GM12891 (cell line): Measurements from ENCODE around the gene GNB1L.

ENCODE experiments used
- DNase-seq: peaks from one replicate; pipeline ENCODE4 v3.0.0; 2011; ENCODE audit warnings: low spot score; ENCODE audit not compliant: insufficient read length
- FAIRE-seq: peaks from 2 replicates; lab custom pipeline; 2011; peaks lifted over from hg19 to GRCh38; lab: Jason Lieb, UNC
- PAX5 ChIP-seq: IDR thresholded peaks from 2 replicates; pipeline ENCODE4 v1.6.1; 2011; ENCODE audit warnings: low read length, moderate library complexity, mild to moderate bottlenecking; ENCODE audit not compliant: insufficient read depth, severe bottlenecking
- POLR2A ChIP-seq: IDR thresholded peaks from 2 replicates; pipeline ENCODE4 v1.6.1; 2011; ENCODE audit warnings: low read depth, low read length, control low read depth
- POLR2AphosphoS5 ChIP-seq: IDR thresholded peaks from 2 replicates; pipeline ENCODE4 v1.6.1; 2011; ENCODE audit warnings: low read depth, low read length, control low read depth
- POU2F2 ChIP-seq: IDR thresholded peaks from 2 replicates; pipeline ENCODE4 v1.6.1; 2011; ENCODE audit warnings: low read depth, mild to moderate bottlenecking, control low read depth, low read length, moderate library complexity
- SPI1 ChIP-seq: IDR thresholded peaks from 2 replicates; pipeline ENCODE4 v1.6.1; 2011; ENCODE audit warnings: low read depth, low read length, control low read depth
- TAF1 ChIP-seq: IDR thresholded peaks from 2 replicates; pipeline ENCODE4 v1.6.1; 2011; ENCODE audit warnings: low read depth, low read length, control low read depth

GNB1L gene

DNA sequence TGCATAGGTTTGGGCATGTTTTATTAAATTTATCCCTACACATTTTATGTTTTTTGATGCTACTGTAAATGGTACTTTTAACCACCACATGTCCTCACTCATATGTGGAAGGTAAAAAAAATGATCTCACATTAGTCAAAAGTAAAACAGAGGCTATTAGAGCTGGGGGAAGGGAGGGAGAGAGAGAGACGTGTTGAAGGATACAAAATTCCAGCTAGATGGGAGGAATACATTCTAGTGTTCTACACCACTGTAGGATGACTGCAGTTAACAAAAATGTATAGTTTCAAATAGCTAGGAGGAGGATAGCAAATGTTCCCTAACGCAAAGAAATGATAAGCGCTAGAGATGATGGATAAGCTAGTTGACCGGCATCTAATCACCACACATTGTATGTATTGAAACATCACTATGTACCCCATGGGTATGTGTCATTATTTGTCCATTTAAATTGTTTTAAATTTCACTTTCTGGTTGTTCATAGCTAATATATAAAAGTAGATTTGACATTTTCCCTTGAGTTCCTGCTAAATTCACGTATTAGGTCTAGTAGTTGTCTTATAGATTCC is 9.9 kb upstream of the GNB1L start:
- no peak for TF ChIP-seq POLR2AphosphoS5
- no peak for TF ChIP-seq TAF1
- TF ChIP-seq POLR2A: no peak
- no peak for TF ChIP-seq PAX5
- TF ChIP-seq POU2F2: no peak
- TF ChIP-seq SPI1: no peak
- no peak for DNase-seq
- FAIRE-seq: no peak

- FAIRE-seq (no peak), DNase-seq (no peak)
- TF ChIP-seq POLR2AphosphoS5 (no peak), SPI1 (no peak), POU2F2 (no peak), POLR2A (no peak), TAF1 (no peak), PAX5 (no peak)
Observed at GRCh38 chr22:19863571-19863970, 8.9 kb upstream of the GNB1L start.

GRCh38 chr22:19862619-19863246 is 8.1 kb upstream of the GNB1L start:
- FAIRE-seq: no peak
- no peak for DNase-seq
- no peak for TF ChIP-seq POLR2AphosphoS5
- no peak for TF ChIP-seq POU2F2
- TF ChIP-seq POLR2A: no peak
- no peak for TF ChIP-seq TAF1

DNA sequence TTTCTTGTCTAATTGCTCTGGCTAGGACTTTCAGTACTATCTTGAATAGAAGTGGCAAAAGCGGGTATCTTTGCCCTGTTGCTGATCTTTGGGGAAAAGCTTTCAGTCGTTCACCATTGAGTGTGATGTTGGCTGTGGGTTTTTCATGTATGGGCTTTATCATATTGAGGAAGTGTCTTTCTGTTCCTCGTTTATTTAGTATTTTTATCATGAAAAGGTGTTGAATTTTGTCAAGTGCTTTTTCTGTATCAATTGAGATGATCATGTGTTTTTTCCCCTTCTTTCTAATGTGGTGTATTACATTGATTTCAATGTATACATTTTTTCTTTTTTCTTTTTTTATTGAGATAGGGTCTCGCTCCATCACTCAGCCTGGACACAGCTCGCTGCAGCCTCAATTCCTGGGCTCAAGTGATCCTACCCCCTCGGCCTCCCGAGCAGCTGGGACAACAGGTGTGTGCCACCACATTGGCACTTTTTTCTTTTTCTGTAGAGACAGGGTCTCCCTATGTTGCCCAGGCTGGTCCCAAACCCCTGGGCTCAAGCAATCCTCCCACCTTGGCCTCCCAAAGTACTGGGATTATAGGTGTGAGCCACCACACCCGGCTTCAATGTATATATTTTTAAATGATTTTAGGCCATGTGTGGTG is 5.3 kb upstream of the GNB1L start:
- TF ChIP-seq POLR2AphosphoS5 (no peak), PAX5 (no peak), POU2F2 (no peak), TAF1 (no peak), SPI1 (no peak), POLR2A (no peak)
- FAIRE-seq (no peak), DNase-seq (no peak)

DNA sequence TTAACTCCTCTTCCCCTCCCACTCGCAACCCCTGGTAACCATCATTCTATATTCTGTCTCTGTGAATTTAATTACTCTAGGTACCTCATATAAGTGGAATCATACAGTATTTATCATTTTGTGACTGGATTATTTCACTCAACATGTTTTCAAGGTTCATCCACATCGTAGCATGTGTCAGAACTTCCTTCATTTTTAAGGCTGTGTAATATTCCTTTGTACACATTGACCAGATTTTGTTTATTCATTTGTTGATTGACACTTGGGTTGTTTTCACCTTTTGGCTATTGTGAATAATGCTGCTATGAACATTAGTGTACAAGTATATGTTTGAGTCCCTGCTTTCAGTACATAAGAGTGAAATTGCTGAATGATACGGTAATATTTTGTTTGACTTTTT is 2.7 kb upstream of the GNB1L start:
- TF ChIP-seq TAF1 (no peak), POLR2AphosphoS5 (no peak), POU2F2 (no peak), PAX5 (no peak), SPI1 (no peak), POLR2A (no peak)
- DNase-seq (no peak), FAIRE-seq (peak; percentile 23)

GRCh38 chr22:19855504-19856409 is 1.1 kb upstream of the GNB1L start:
- TF ChIP-seq POLR2A: no peak; the same call in 1 of the 2 replicates
- TF ChIP-seq POLR2AphosphoS5: 0 out of 2 replicates have a peak, but pooled peaks have one; percentile 31
- TF ChIP-seq TAF1: no peak; the same call in 1 of the 2 replicates
- 0 out of 2 replicates have a peak, but pooled peaks have one; percentile 5 for TF ChIP-seq SPI1
- peak; percentile 72 for FAIRE-seq
- DNase-seq: no peak

GRCh38 chr22:19853879-19854777 is 546 bp downstream of the GNB1L start:
- no peak for DNase-seq
- FAIRE-seq: peak; percentile 26
- TF ChIP-seq SPI1 (no peak), POLR2AphosphoS5 (no peak; the same call in 1 of the 2 replicates), POU2F2 (no peak), TAF1 (no peak), PAX5 (no peak)

- FAIRE-seq: no peak
- no peak for DNase-seq
- TF ChIP-seq SPI1: no peak
- TF ChIP-seq POU2F2: no peak
- TF ChIP-seq POLR2A: no peak
- TF ChIP-seq POLR2AphosphoS5: no peak
- TF ChIP-seq TAF1: no peak
- no peak for TF ChIP-seq PAX5
Observed at GRCh38 chr22:19853058-19853878, 1.4 kb downstream of the GNB1L start.
